PC-9 (cell line): Measurements from ENCODE around the gene ZSCAN5A. TPM values are rescaled to one million over a fixed set of nuclear protein-coding genes. Genes with fewer than 3 reads are reported as not detected.

Experiments used
- BruUV-seq: library from RNA; stranded (reverse); fragments of 400-500 nt; replicated peaks from 2 replicates; lab custom pipeline; 2021; lab: Mats Ljungman, UMichigan
- CTCF ChIA-PET: fragments of 300-600 bp; sonication (Branson Sonifier 250); formaldehyde crosslinking; loops from one replicate; lab custom pipeline; 2022; ENCODE audit warnings: antibody characterized with exemption; lab: Charles Lee
- POLR2A ChIA-PET: fragments of 300-600 bp; sonication (Branson Sonifier 250); formaldehyde crosslinking; loops from one replicate; lab custom pipeline; 2022; ENCODE audit warnings: antibody characterized with exemption; ENCODE audit not compliant: unreplicated experiment; lab: Charles Lee
- DNase-seq, 2 experiments: peaks; one replicate each; pipeline versions ENCODE4 v3.0.0 to v3.0.0-alpha.2; 2015 to 2022; ENCODE audit warnings: mixed read lengths in 1 of 2
- H2AFZ ChIP-seq: fragments of 200-600 bp; sonication (generic); 2 replicates; pipeline ENCODE4 v1.8.1; 2017; ENCODE audit warnings: antibody characterized with exemption
- H3F3A ChIP-seq: fragments of 200-600 bp; sonication (generic); 2 replicates; pipeline ENCODE4 v1.8.1; 2017; ENCODE audit warnings: antibody characterized with exemption, mild to moderate bottlenecking, low read depth; ENCODE audit not compliant: insufficient read depth
- H3K27ac ChIP-seq: fragments of 200-600 bp; sonication (generic); 2 replicates; pipeline ENCODE4 v1.6.1; 2016; ENCODE audit warnings: mixed run types
- H3K27me3 ChIP-seq: fragments of 200-600 bp; sonication (generic); 2 replicates; pipeline ENCODE4 v1.6.1; 2016; ENCODE audit warnings: low read depth, mixed run types; ENCODE audit not compliant: insufficient read depth
- H3K36me3 ChIP-seq: fragments of 200-600 bp; sonication (generic); 2 replicates; pipeline ENCODE4 v1.6.1; 2016; ENCODE audit warnings: low read depth, mixed run types
- H3K4me1 ChIP-seq: fragments of 200-600 bp; sonication (generic); replicated peaks from 2 replicates; pipeline ENCODE4 v1.6.1; 2016; ENCODE audit warnings: mixed run types; ENCODE audit not compliant: insufficient read depth
- H3K4me2 ChIP-seq: fragments of 200-600 bp; sonication (generic); 2 replicates; pipeline ENCODE4 v1.6.1; 2017; ENCODE audit warnings: mixed run types
- H3K4me3 ChIP-seq: fragments of 200-600 bp; sonication (generic); 2 replicates; pipeline ENCODE4 v1.6.1; 2016; ENCODE audit warnings: mixed run types
- H3K79me2 ChIP-seq: fragments of 200-600 bp; sonication (generic); 2 replicates; pipeline ENCODE4 v1.6.1; 2017; ENCODE audit warnings: low read depth, mixed run types
- H3K9me2 ChIP-seq: fragments of 200-600 bp; sonication (generic); 2 replicates; pipeline ENCODE4 v1.8.1; 2017; ENCODE audit warnings: mild to moderate bottlenecking; ENCODE audit not compliant: insufficient read depth
- H3K9me3 ChIP-seq: fragments of 200-600 bp; sonication (generic); 2 replicates; pipeline ENCODE4 v1.8.1; 2016; ENCODE audit warnings: low read depth; ENCODE audit not compliant: insufficient read depth
- H4K20me1 ChIP-seq: fragments of 200-600 bp; sonication (generic); 2 replicates; pipeline ENCODE4 v1.8.1; 2017; ENCODE audit not compliant: insufficient read depth
- EZH2 ChIP-seq: fragments of 200-600 bp; sonication (generic); IDR thresholded peaks from 2 replicates; pipeline ENCODE4 v1.8.0; 2017; ENCODE audit warnings: antibody characterized with exemption, low read depth
- intact Hi-C: fragments of 100-400 bp; cut with micrococcal nuclease; formaldehyde crosslinking; loops from one replicate; pipeline ENCODE4 v1.10.0; 2022; ENCODE audit not compliant: unreplicated experiment
- total RNA-seq: library from RNA; stranded (reverse); gene quantifications from 2 replicates; pipeline ENCODE4 v1.2.3, GENCODE V29; 2021
- TF ChIP-seq, protein P1 (sequence below): fragments of 200-600 bp; sonication (generic); conservative IDR thresholded peaks from 2 replicates; pipeline ENCODE4 v1.6.1; 2017; ENCODE audit warnings: mixed run types, antibody characterized with exemption, mild to moderate bottlenecking, moderate library complexity

Gene ZSCAN5A
- total RNA-seq, 1 experiment from 2014 or later: 20.5 TPM

GRCh38 chr19:56282809-56283208 is 31.8 kb downstream of the ZSCAN5A start:
- intact Hi-C loops: no loop called here

DNA sequence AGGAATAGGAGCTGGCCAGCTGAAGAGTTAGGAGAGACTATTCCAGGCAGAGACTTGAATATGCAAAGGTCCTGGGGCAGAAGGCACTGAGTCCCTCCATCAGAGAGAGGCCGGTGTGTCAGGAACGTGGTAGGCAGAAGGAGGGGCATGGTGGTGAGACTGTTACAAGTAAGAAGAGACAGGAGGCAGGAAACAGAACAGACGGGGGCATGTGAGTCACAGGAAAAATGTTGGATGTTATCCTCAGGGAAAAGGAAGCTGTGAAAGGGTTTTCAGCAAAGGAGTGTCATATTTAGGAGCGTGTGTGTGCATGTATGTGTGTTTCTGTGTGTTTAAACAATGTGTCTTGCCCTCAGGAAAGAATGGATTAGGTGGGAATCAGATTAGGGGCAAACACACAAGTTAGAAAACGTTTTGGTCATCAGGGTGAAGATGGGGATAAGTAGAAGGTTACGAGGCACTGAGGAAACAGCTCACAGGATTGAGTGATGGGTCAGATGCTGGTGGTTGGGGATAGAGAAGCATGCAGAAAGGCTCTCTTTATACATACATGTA is 41.0 kb downstream of the ZSCAN5A start:
- DNase-seq: no peak
- CTCF ChIA-PET: interaction anchor here (0.6 kb wide), 1 partner anchor 42 kb away, joined by 3 read pairs; no protein-coding TSS in a partner anchor

More at GRCh38 chr19:56282809-56283208, 31.8 kb downstream of the ZSCAN5A start:
- no peaks in the 10 kb centered on the region for H3K36me3 ChIP-seq
- no peaks in the 10 kb centered on the region for H3K9me3 ChIP-seq
- no peaks in the 10 kb centered on the region for H3K4me1 ChIP-seq
- ChIA-PET POLR2A (no interaction called here), CTCF (no interaction called here)
- no TSS peak for BruUV-seq
- H3K9me2 ChIP-seq: no peaks in the 10 kb centered on the region
- no peak for DNase-seq
- H3K27me3 ChIP-seq: no peaks in the 10 kb centered on the region
- no peak overlapping the region for H2AFZ ChIP-seq
- no peak overlapping the region for H3K4me2 ChIP-seq
- no peaks in the 10 kb centered on the region for H3F3A ChIP-seq
- no peak overlapping the region for H3K27ac ChIP-seq
- no peak overlapping the region for H3K4me3 ChIP-seq
- no peak for TF ChIP-seq EZH2
- TF ChIP-seq, protein P1, sequence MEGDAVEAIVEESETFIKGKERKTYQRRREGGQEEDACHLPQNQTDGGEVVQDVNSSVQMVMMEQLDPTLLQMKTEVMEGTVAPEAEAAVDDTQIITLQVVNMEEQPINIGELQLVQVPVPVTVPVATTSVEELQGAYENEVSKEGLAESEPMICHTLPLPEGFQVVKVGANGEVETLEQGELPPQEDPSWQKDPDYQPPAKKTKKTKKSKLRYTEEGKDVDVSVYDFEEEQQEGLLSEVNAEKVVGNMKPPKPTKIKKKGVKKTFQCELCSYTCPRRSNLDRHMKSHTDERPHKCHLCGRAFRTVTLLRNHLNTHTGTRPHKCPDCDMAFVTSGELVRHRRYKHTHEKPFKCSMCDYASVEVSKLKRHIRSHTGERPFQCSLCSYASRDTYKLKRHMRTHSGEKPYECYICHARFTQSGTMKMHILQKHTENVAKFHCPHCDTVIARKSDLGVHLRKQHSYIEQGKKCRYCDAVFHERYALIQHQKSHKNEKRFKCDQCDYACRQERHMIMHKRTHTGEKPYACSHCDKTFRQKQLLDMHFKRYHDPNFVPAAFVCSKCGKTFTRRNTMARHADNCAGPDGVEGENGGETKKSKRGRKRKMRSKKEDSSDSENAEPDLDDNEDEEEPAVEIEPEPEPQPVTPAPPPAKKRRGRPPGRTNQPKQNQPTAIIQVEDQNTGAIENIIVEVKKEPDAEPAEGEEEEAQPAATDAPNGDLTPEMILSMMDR: no peak
- H4K20me1 ChIP-seq: 0 out of 2 replicates have a peak, but pooled peaks cover 3% of the 10 kb centered on the region
- no peaks in the 10 kb centered on the region for H3K79me2 ChIP-seq

DNA sequence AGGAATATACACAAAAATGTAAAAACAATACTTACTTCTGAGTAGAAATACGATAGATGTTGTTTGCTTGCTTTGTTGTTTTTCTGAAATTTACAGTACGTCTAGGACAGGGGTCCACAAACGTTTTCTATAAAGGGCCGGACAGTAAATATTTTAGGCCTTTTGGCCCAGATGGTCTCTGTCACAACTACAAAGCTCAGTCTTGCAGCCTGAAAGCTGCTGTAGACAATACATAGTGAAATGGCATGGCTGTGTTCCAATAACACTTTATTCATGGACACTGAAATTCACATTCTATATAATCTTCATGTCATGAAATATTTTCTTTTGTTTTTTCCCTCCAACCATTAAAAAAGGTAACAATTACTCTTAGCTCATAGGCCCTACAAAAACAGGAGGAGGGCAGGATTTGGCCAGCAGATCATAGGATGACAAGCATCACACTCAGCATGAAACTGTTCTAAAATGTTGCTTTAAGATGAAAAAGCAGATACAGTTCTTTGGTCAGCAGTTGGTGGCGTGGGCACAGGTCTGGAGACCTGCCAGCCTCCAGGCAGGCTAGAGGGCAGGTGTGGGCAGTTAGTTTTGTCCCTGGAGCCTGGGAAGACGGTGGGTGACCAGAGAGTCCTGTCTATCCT is 42.4 kb downstream of the ZSCAN5A start, which contains the start of gene EDDM13:
Gene EDDM13 (plus strand): TSS at position 588 of the 638 bp plus-strand sequence. CDS start 87 bp downstream, outside the sequence.
- no peak for TF ChIP-seq EZH2
- TF ChIP-seq, protein P1: no peak
- CTCF ChIA-PET: no interaction called here
- POLR2A ChIA-PET: no interaction called here

More for the DNA sequence above, 41.0 kb downstream of the ZSCAN5A start:
- Histone ChIP-seq H3K79me2 (no peaks in the 10 kb centered on the region), H3K4me2 (no peak overlapping the region), H3K27me3 (no peaks in the 10 kb centered on the region), H2AFZ (no peak overlapping the region), H3K4me1 (no peaks in the 10 kb centered on the region), H3K36me3 (no peaks in the 10 kb centered on the region), H3K9me3 (no peaks in the 10 kb centered on the region), H3K4me3 (no peak overlapping the region), H3F3A (no peaks in the 10 kb centered on the region), H3K27ac (no peak overlapping the region), H4K20me1 (no peaks in the 10 kb centered on the region), H3K9me2 (no peaks in the 10 kb centered on the region)
- TF ChIP-seq, protein P1: no peak
- no peak for TF ChIP-seq EZH2
- intact Hi-C loops: no loop called here
- BruUV-seq: no TSS peak
- POLR2A ChIA-PET: interaction anchor here (0.7 kb wide), 1 partner anchor 37 kb away, joined by 22 read pairs; no protein-coding TSS in a partner anchor

More for the DNA sequence above, 42.4 kb downstream of the ZSCAN5A start, which contains the start of gene EDDM13:
- Histone ChIP-seq H3K27me3 (no peaks in the 10 kb centered on the region), H3K79me2 (no peaks in the 10 kb centered on the region), H4K20me1 (no peaks in the 10 kb centered on the region; the same call in 1 of the 2 replicates), H3K9me2 (no peaks in the 10 kb centered on the region), H3K4me2 (no peak within 1 kb of the TSS), H2AFZ (no peak within 1 kb of the TSS), H3K36me3 (no peaks in the 10 kb centered on the region), H3K4me1 (no peaks in the 10 kb centered on the region), H3K9me3 (no peaks in the 10 kb centered on the region), H3K27ac (no peak within 1 kb of the TSS), H3K4me3 (no peak within 1 kb of the TSS), H3F3A (no peaks in the 10 kb centered on the region)
- BruUV-seq: no TSS peak
- intact Hi-C loops: no loop called here
- DNase-seq: no peak
